GM12864 (cell line): ENCODE data around the gene TAS2R30.
"Not testable (repeated sequence)": the region's sequence is repeated elsewhere in the genome, so short reads cannot be mapped to it uniquely, and the experiment has no call there.

ENCODE experiments used
- DNase-seq: peaks from one replicate; pipeline ENCODE4 v3.0.0-alpha.2; 2011; ENCODE audit warnings: low read depth
- H3K4me3 ChIP-seq: 2 replicates; pipeline ENCODE4 v1.5.1; 2011; ENCODE audit warnings: mild to moderate bottlenecking, low read depth, low read length, control low read depth
- TF ChIP-seq, protein P1 (sequence below): IDR thresholded peaks from 2 replicates; pipeline ENCODE4 v1.5.1; 2011; ENCODE audit warnings: low read depth, mild to moderate bottlenecking, moderate library complexity, low read length, control low read depth, inconsistent platforms; ENCODE audit errors: missing control alignments

The TAS2R30 gene

DNA sequence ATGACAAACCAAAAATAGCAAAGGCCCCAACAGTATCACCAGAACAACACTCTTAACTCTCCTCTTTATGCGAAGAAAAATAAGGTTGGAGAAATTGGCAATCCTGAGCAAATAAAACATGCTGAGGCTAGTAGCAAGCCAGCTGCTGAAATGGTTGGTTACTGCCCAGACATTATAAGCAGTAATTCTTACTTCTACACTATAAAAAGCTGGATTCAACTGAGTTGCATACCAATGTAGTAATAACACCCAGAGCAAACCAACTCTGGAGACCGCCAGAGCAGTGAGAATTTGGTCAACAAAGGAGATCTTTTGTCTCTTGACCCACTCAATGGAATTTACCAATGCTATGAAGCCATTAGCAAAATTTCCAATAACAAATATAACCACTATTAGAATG lies 628 bp downstream of the TAS2R30 start:
- TF ChIP-seq, protein P1, sequence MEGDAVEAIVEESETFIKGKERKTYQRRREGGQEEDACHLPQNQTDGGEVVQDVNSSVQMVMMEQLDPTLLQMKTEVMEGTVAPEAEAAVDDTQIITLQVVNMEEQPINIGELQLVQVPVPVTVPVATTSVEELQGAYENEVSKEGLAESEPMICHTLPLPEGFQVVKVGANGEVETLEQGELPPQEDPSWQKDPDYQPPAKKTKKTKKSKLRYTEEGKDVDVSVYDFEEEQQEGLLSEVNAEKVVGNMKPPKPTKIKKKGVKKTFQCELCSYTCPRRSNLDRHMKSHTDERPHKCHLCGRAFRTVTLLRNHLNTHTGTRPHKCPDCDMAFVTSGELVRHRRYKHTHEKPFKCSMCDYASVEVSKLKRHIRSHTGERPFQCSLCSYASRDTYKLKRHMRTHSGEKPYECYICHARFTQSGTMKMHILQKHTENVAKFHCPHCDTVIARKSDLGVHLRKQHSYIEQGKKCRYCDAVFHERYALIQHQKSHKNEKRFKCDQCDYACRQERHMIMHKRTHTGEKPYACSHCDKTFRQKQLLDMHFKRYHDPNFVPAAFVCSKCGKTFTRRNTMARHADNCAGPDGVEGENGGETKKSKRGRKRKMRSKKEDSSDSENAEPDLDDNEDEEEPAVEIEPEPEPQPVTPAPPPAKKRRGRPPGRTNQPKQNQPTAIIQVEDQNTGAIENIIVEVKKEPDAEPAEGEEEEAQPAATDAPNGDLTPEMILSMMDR = no peak
- H3K4me3 ChIP-seq = no peak overlapping the region
- DNase-seq = no peak

- TF ChIP-seq, protein P1 = no peak
- H3K4me3 ChIP-seq = no peak overlapping the region
- DNase-seq = no peak
Measured at GRCh38 chr12:11133162-11133561, 1.3 kb downstream of the TAS2R30 start.

- H3K4me3 ChIP-seq = no peak overlapping the region
- TF ChIP-seq, protein P1 = no peak
- DNase-seq = no peak
Measured at GRCh38 chr12:11130999-11131398, 3.4 kb downstream of the TAS2R30 start.

GRCh38 chr12:11130382-11130781 lies 4.1 kb downstream of the TAS2R30 start:
- H3K4me3 ChIP-seq = no peak overlapping the region
- TF ChIP-seq, protein P1 = no peak
- no peak for DNase-seq

DNA sequence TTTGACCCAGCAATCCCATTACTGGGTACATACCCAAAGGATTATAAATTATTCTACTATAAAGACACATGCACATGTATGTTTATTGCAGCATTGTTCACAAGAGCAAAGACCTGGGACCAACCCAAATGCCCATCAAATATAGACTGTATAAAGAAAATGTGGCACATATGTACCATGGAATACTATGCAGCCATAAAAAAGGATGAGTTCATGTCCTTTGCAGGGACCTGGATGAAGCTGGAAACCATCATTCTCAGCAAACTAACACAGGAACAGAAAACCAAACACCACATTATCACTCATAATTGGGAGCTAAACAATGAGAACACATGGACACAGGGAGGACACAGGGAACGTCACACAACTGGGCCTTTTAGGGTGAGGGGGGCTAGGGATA lies 20.3 kb downstream of the TAS2R30 start:
- not testable (repeated sequence) for H3K4me3 ChIP-seq, DNase-seq

DNA sequence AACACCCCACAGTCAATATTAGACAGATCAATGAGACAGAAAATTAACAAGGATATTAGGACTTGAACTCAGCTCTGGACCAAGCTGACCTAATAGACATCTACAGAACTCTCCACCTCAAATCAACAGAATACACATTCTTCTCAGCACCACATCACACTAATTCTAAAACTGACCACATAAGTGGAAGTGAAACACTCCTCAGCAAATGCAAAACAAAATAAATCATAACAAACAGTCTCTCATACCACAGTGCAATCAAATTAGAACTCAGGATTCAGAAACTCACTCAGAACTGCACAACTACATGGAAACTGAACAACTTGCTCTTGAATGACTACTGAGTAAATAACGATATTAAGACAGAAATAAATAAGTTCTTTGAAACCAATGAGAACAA lies 23.2 kb downstream of the TAS2R30 start:
- peak; percentile 19 for DNase-seq
- H3K4me3 ChIP-seq = not testable (repeated sequence)

- DNase-seq = no peak
- TF ChIP-seq, protein P1 = no peak
- no peak overlapping the region for H3K4me3 ChIP-seq
Measured at GRCh38 chr12:11108862-11109261, 25.6 kb downstream of the TAS2R30 start.

- DNase-seq = no peak
- TF ChIP-seq, protein P1 = no peak
- no peak overlapping the region for H3K4me3 ChIP-seq
Measured at GRCh38 chr12:11107719-11108118, 26.7 kb downstream of the TAS2R30 start.
